NCI-H2196 treated with DMSO at 0.1 percent for 48 hours (cell line): ENCODE results near the gene TIMM17A.
"Not testable (repeated sequence)": the region's sequence is repeated elsewhere in the genome, so short reads cannot be mapped to it uniquely, and the experiment has no call there.

Experiments used
- DNase-seq: peaks from one replicate; lab custom pipeline; 2025; ENCODE audit not compliant: unreplicated experiment; lab: John Stamatoyannopoulos, UW

TIMM17A gene

DNA sequence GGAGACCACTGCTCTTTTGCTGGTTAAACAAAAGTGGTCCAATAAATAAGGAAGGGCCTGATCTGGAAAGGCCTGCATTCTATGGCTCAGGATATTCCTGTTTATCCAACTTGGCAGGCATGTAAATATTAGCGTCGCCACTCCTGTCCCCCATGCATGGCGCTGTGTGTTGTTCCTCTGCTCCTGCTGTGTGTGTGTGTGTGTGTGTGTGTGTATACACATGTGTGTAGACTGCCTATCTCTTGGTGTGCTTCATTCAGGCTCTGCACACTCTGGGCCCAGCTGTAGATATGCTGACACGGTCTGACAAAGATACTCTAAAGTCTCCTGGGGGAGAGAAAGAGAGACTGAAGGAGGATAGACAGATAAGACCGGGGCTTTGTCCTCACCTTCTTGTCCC lies 15.7 kb upstream of the TIMM17A start:
- DNase-seq, result no peak

GRCh38 chr1:201940316-201940715 lies 15.0 kb upstream of the TIMM17A start:
- not testable (repeated sequence) for DNase-seq

DNA sequence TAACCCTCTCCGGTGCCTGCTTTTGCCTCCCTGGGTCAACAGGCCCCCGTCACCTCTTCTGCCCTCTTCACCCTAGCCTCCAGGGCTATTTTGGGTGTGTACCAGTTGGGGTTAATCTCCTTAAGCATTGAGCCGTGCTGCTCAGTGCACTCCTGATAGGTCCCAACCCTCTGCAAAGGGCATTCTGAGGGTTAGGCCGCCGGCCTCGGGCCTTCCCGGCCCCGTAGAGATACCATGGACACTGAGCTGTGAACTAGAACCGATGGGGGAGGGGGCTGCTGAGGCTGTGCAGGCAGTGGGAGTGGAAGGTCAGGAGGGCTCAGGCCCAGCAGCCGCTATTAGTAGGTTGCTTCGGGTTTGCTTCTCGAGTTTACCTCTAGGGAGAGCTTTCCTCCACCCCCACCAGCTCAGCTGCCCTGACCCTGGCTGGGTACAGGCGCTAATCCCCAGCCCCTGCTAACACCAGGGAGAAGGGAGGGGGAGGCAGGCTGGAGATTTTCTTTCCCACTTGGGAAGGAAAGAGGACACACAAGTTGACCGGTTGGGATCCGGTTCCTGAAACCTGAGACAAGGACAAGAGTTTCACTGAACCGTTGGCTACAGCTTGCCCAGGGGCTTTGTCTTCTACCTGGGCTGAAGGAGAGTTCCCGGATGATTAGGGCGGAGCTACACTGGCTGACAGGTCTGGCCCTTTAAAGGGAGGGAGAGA lies 13.7 kb upstream of the TIMM17A start:
- DNase-seq, result peak; percentile 23

DNA sequence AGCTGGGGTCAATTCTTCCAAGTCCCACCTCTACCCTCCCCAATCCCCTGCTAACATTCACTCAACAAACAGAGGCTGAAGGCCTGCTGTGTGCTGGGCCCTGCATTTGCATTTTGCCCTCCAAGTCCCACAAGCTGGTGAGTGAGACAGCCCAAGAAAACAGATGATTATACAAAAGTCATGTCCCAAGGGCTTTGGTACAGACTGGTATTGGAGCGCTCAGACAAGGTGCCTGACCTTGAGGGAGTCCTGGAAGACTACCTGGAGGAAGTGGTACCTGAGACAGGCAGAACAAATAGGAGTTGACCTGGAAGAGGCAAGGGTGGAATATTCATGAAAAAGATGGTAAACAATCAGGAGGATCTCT lies 13.2 kb upstream of the TIMM17A start:
- no peak for DNase-seq

DNA sequence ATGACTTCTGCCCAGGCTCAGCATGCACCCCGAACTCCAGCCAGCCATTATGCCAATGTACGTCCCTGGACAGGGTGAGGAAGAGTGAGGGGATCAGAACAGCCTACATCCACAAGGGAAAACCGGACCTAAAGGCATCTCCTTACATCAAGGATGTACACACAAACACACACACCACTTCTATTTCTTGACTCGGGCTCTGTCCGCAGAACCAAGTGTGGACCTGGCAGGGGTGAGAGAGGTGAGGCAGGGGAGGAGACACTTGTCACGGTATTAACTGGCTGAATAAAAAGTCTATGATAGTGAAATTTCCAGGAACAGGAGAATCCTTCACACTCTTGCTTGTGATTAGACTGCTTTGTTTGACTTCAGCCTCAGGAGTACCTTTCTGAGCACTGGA lies 11.3 kb upstream of the TIMM17A start:
- no peak for DNase-seq

DNA sequence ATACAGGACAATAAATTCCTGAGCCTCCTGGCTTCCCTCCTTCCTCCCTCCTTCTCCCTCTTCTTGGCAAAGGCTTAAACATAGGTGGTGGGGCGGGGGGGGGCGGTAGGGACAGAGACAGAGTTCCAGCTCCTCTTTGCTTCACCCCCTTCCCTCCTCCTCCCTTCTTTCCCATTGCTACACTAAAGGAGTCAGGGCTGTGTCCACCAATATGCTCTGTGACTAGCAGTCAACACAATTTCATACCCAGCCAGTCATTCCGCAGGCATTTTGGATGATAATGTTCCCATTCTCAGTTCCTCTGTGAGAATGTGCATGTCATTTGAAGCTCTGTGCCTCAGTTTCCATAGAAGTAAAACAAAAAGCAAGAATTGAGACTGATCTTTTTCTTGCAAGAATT lies 10.7 kb upstream of the TIMM17A start:
- DNase-seq, result no peak

GRCh38 chr1:201945157-201945556 lies 10.1 kb upstream of the TIMM17A start:
- DNase-seq, result no peak

DNA sequence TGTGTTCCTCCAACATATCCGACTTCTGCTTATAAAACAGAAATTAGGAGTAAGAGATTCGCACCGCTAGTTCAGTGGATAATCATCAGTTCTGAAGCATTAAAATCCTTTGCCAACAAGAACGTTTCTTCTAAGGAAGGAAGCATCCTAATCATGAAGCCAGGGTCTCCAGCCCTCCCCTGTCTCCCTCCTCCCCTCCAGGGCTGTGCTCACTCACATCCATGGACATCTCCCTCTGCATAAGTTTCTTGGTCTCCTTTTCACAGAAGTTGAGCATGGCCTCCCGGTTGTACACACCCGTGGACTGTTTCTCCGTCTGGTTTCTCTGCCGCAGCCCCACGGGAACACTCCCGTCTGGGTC lies 9.5 kb upstream of the TIMM17A start:
- DNase-seq, result no peak

DNA sequence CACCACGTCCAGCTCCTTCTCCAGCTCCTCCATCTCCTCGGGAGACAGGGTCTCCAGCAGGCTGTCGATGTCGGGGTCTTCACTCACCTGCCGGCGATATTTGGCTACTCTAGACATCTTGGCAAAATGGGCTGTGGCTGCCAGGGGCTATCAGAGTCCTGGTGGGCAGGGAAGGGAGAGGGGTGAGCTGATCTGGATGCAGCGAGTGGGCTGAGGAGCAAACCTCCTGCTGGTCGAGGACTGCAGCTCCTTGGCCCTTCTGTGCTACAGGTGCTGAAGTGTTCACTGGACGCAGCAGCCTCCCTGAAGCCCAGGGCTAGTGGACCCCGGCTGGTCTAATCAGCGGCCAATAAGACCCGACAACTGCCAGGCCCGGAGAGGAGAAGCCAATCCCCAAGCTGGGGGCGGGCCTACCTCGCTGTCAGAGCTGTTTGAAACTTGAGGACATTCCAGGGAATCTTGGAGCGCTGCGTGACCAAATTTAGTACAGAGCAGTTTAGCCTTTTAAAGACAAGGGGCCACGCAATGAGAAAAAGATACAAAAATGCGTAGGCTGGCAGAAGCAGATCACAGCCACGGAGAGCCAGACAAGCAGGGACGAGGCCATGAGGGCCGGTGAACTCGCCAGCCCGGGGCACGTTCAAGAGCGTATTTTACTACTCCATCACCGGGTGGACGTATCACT lies 8.9 kb upstream of the TIMM17A start, which contains the start of gene LMOD1:
Gene LMOD1 (minus strand): TSS at position 325 of the 685 bp plus-strand sequence. CDS start 208 bp downstream, at position 117.
- no peak for DNase-seq

- DNase-seq, result no peak
Measured at GRCh38 chr1:201947697-201948008, 7.7 kb upstream of the TIMM17A start.

GRCh38 chr1:201949491-201949890 lies 5.8 kb upstream of the TIMM17A start:
- no peak for DNase-seq

DNA sequence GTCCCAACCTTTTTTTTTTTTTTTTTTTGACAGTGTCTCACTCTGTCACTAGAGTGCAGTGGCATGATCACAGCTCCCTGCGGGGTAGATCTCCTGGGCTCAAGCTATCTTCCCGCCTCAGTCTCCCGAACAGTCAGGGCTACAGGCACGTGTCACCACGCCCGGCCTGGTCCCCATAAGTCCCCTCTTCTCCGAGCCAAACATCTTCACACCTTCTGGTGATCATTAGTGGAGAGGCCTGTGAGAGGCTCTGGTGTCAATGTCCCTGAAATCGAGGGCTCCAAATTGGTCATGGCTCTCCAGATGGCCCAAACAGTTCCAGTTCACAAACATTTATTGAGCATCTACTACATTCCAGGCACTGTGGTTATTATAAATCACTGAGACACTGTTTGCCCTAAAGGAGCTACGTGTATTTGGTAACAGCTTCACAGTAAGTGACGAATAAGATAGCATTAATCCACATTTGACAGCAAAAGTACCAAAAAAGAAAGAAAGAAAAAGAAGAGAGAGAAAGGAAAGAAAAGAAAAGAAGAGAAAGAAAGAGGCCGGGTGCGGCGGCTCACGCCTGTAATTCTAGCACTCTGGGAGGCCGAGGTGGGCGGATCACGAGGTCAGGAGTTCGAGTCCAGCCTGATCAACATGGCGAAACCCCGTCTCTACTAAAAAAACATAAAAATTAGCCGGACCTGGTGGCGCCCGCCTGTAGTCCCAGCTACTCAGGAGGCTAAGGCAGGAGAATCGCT lies 867 bp upstream of the TIMM17A start:
- no peak for DNase-seq

DNA sequence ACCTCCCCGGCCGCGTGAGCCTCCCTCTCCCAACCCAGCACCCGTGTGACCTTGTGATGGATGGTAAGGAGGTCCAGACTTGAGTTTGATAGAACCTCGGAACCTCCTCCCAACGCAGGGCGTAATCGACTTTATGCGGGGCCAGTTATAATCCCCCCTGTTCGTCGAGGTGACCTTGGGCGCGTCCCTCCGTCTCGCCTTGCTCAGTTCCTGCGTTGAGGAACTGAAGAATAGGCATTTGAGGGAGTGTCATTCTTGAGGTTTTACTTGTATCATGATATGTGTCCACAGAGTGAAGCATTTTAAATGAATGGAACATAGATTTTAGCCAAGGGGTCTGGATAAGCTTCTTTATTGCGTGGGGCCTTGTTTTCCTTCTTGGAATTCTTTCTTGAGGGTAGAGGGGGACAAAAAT lies 433 bp downstream of the TIMM17A start:
- no peak for DNase-seq

GRCh38 chr1:201958348-201958747 lies 3.0 kb downstream of the TIMM17A start:
- DNase-seq, result no peak

DNA sequence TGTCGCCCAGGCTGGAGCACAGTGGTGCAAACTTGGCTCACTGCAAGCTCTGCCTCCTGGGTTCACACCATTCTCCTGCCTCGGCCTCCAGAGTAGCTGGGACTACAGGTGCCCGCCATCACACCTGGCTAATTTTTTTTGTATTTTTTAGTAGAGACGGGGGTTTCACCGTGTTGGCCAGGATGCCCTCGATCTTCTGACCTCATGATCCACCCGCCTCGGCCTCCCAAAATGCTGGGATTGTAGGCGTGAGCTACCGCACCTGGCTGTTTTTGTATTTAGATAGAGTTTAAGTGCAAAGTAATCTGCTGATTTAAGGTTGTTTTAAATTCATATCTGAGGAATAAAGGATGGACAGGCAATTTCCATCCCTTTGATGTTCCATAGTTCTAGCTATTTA lies 7.1 kb downstream of the TIMM17A start:
- not testable (repeated sequence) for DNase-seq

DNA sequence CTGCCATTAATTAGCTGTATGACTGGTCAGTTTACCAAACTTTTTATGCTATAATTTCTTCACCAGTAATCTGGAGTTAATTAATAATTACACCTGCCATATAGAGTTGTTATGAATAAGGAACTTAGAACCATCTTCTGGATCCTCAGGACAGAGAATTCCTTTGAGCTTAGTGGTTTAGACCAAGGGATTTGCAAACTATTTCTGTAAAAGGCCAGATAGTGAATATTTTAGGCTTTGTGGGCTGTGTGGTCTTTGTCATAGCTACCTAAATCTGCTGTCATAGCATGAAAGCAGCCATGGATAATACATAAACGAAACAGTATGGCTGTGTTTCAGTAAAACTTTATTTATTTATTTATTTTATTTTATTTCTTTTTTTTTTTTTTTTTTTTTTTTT lies 9.0 kb downstream of the TIMM17A start:
- no peak for DNase-seq

DNA sequence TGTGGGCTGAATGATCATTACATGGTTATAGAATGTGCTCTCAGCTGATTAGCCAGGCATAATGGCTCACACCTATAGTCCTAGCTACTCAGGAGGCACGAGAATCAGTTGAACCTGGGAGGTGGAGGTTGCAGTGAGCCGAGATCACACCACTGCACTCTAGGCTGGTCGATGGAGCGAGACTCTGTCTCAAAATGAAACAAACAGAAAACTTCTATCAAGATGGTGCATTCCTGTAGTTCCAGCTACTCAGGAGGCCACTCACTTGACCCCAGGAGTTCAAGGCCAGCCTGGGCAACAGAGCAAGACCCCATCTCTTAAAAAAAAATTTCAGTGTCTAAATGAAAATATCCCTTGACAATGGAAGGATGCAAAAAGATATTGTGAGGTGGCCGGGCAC lies 10.9 kb downstream of the TIMM17A start:
- no peak for DNase-seq

DNA sequence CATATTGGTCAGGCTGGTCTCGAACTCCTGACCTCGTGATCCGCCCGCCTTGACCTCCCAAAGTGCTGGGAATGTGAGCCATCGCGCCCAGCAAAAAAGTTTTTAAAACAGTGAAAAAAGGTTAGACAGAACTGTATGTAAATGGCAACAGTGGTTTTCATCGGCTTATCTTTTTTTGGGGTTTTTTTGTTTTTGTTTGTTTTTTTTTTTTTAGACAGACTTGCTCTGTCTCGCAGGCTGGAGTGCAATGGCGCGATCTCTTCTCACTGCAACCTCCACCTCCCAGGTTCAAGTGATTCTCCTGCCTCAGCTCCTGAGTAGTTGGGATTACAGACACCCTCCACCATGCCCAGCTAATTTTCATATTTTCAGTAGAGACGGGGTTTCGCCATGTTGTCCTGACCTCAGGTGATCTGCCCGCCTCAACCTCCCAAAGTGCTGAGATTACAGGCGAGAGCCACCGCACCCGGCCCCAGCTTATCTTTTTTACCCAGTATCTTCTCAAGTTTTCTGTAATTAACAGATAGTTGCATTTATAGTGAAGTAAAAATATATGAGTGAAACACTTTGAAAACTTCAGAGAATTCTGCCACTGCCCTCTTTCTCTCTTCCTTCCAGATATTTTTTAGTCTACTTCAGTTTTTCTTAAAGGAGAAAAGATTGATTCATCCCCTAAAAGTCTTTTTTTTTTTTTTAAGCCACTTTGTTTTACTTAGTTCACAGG lies 13.1 kb downstream of the TIMM17A start:
- DNase-seq, result no peak

GRCh38 chr1:201970334-201971159 lies 15.2 kb downstream of the TIMM17A start:
- no peak for DNase-seq

- peak; percentile 30 for DNase-seq
Measured at GRCh38 chr1:201982082-201982622, 26.8 kb downstream of the TIMM17A start.
